Osteoblast (primary cell): ENCODE measurements around the gene SPATA9. TPM values are rescaled to one million over a fixed set of nuclear protein-coding genes. Genes with fewer than 3 reads are reported as not detected.
A peak's percentile ranks its signal among the peaks of the same experiment; 100 is the strongest.

Experiments
- DNase-seq: peaks from one replicate; pipeline ENCODE4 v3.0.0; 2011; ENCODE audit warnings: low spot score, mixed read lengths; ENCODE audit not compliant: insufficient read length; ENCODE audit errors: missing footprints
- H2AFZ ChIP-seq: 2 replicates; pipeline ENCODE4 v1.6.0; 2011; ENCODE audit warnings: mild to moderate bottlenecking, low read length
- H3K27ac ChIP-seq: 2 replicates; pipeline ENCODE4 v1.5.1; 2011; ENCODE audit warnings: mild to moderate bottlenecking, low read depth, low read length, moderate library complexity
- H3K27me3 ChIP-seq: 2 replicates; pipeline ENCODE4 v1.6.0; 2012; ENCODE audit warnings: mild to moderate bottlenecking, control low read depth, inconsistent platforms, low read length, moderate library complexity; ENCODE audit not compliant: insufficient read depth
- H3K36me3 ChIP-seq: 2 replicates; pipeline ENCODE4 v1.5.1; 2011; ENCODE audit warnings: mild to moderate bottlenecking, low read length, control low read depth, moderate library complexity; ENCODE audit not compliant: insufficient read depth
- H3K4me1 ChIP-seq: 2 replicates; pipeline ENCODE4 v1.5.1; 2011; ENCODE audit warnings: mild to moderate bottlenecking, low read length, control low read depth, moderate library complexity; ENCODE audit not compliant: insufficient read depth
- H3K4me2 ChIP-seq: 2 replicates; pipeline ENCODE4 v1.6.0; 2011; ENCODE audit warnings: mild to moderate bottlenecking, low read length; ENCODE audit not compliant: insufficient read depth
- H3K4me3 ChIP-seq: fragments of 200-600 bp; sonication (generic); 3 replicates; pipeline ENCODE4 v1.5.1; 2012; ENCODE audit warnings: mild to moderate bottlenecking, low read length, inconsistent platforms; ENCODE audit not compliant: insufficient read depth
- H3K79me2 ChIP-seq: 2 replicates; pipeline ENCODE4 v1.6.0; 2012; ENCODE audit warnings: mild to moderate bottlenecking, low read length, control low read depth, inconsistent platforms; ENCODE audit not compliant: insufficient read depth
- H3K9me3 ChIP-seq: 2 replicates; pipeline ENCODE4 v1.5.1; 2011; ENCODE audit warnings: low read depth, low read length, control low read depth
- H4K20me1 ChIP-seq: 2 replicates; pipeline ENCODE4 v1.6.0; 2012; ENCODE audit warnings: mild to moderate bottlenecking, low read length, control low read depth; ENCODE audit not compliant: insufficient read depth
- total RNA-seq: library from RNA; depleted of rRNA; stranded (reverse); fragments of >200 nt; gene quantifications from 2 replicates; pipeline ENCODE4 v1.2.3, GENCODE V29; 2012
- TF ChIP-seq, protein P1 (sequence below): IDR thresholded peaks from 2 replicates; pipeline ENCODE4 v1.5.1; 2011; ENCODE audit warnings: mild to moderate bottlenecking, low read depth, low read length, moderate library complexity; ENCODE audit errors: extremely low read depth

SPATA9 gene
- total RNA-seq, 1 donor, result 0.36 TPM

- H3K4me2 ChIP-seq, result no peak overlapping the region
- no peak overlapping the region for H3K4me3 ChIP-seq
- peaks cover 20% of the 10 kb centered on the region for H3K4me1 ChIP-seq
- TF ChIP-seq, protein P1, sequence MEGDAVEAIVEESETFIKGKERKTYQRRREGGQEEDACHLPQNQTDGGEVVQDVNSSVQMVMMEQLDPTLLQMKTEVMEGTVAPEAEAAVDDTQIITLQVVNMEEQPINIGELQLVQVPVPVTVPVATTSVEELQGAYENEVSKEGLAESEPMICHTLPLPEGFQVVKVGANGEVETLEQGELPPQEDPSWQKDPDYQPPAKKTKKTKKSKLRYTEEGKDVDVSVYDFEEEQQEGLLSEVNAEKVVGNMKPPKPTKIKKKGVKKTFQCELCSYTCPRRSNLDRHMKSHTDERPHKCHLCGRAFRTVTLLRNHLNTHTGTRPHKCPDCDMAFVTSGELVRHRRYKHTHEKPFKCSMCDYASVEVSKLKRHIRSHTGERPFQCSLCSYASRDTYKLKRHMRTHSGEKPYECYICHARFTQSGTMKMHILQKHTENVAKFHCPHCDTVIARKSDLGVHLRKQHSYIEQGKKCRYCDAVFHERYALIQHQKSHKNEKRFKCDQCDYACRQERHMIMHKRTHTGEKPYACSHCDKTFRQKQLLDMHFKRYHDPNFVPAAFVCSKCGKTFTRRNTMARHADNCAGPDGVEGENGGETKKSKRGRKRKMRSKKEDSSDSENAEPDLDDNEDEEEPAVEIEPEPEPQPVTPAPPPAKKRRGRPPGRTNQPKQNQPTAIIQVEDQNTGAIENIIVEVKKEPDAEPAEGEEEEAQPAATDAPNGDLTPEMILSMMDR, result no peak
- H3K27ac ChIP-seq, result no peak overlapping the region
- H3K79me2 ChIP-seq, result no peaks in the 10 kb centered on the region
- H2AFZ ChIP-seq, result peak overlapping the region; percentile 48
- no peaks in the 10 kb centered on the region for H3K27me3 ChIP-seq
- DNase-seq, result no peak
- no peaks in the 10 kb centered on the region for H3K9me3 ChIP-seq
- no peaks in the 10 kb centered on the region for H3K36me3 ChIP-seq
- no peaks in the 10 kb centered on the region for H4K20me1 ChIP-seq
These were observed 52.3 kb downstream of the SPATA9 start for GRCh38 chr5:95630394-95630917.

DNA sequence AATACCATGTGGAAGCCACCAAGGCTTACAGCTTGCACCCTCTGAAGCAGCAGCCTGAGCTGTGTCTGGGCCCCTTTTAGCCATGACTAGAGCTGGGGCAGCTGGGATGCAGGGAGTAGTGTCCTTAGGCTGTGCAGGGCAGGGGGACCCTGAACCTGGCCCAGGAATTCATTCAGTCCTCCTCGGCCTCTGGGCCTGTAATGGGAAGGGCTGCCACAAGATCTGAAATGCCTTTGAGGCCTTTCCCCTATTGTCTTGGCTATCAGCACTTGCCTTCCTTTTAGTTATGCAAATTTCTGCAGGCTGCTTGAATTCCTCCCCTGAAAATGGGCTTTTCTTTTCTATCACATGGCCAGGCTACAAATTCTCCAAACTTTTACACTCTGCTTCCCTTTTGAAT, 53.9 kb downstream of the SPATA9 start:
- H3K27ac ChIP-seq, result no peak overlapping the region
- no peak overlapping the region for H3K4me3 ChIP-seq
- TF ChIP-seq, protein P1, result no peak
- no peaks in the 10 kb centered on the region for H3K79me2 ChIP-seq
- no peaks in the 10 kb centered on the region for H4K20me1 ChIP-seq
- H3K4me1 ChIP-seq, result peaks cover 20% of the 10 kb centered on the region
- H2AFZ ChIP-seq, result no peak overlapping the region
- DNase-seq, result no peak
- no peak overlapping the region for H3K4me2 ChIP-seq
- no peaks in the 10 kb centered on the region for H3K9me3 ChIP-seq
- no peaks in the 10 kb centered on the region for H3K27me3 ChIP-seq
- H3K36me3 ChIP-seq, result no peaks in the 10 kb centered on the region

DNA sequence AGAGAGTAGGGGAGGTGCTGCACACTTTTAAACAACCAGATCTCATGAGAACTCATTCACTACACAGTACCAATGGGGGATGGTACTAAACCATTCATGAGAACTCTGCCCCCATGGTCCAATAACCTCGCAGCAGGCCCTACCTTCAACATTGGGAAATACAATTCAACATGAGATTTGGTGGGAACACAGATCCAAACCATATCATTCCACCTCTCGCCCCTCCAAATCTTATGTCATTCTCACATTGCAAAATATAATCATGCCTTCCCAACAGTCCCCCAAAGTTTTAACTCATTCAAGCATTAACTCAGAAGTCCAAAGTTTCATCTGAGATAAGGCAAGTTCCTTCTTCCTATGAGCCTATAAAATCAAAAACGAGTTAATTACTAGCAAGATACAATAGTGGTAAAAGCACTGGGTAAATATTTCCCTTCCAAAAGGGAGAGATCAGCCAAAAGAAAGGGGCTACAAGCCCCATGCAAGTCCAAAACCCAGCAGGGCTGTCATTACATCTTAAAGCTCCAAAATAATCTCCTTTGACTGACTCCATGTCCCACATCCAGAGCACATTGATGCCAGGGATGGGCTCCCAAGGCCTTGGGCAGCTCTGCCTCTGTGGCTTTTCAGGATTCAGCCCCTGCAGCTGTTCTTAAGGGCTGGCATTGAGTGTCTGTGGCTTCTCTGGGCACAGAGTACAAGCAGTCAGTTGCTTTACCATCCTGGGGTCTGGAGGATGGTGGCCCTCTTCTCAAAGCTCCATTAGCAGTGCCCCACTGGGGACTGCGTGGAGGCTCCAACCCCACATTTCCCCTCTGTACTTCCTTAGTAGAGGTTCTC, 54.6 kb downstream of the SPATA9 start:
- Histone ChIP-seq H3K4me2 (no peak overlapping the region), H2AFZ (no peak overlapping the region), H3K27ac (no peak overlapping the region), H3K27me3 (no peaks in the 10 kb centered on the region), H3K36me3 (no peaks in the 10 kb centered on the region), H3K9me3 (no peaks in the 10 kb centered on the region), H4K20me1 (no peaks in the 10 kb centered on the region), H3K79me2 (no peaks in the 10 kb centered on the region), H3K4me1 (peaks cover 20% of the 10 kb centered on the region), H3K4me3 (no peak overlapping the region)
- TF ChIP-seq, protein P1, result no peak
- DNase-seq, result no peak

GRCh38 chr5:95626701-95627100, 56.1 kb downstream of the SPATA9 start:
- Histone ChIP-seq H3K36me3 (no peaks in the 10 kb centered on the region), H3K27me3 (no peaks in the 10 kb centered on the region), H2AFZ (no peak overlapping the region), H3K4me3 (no peak overlapping the region), H3K4me1 (peaks cover 12% of the 10 kb centered on the region), H3K27ac (no peak overlapping the region), H4K20me1 (no peaks in the 10 kb centered on the region), H3K79me2 (no peaks in the 10 kb centered on the region), H3K4me2 (no peak overlapping the region), H3K9me3 (no peaks in the 10 kb centered on the region)
- TF ChIP-seq, protein P1, result no peak
- no peak for DNase-seq
